Epithelial cell of proximal tubule (primary cell): ENCODE data around the gene PPIF. TPM values are rescaled to one million over a fixed set of nuclear protein-coding genes. Genes with fewer than 3 reads are reported as not detected.

Source experiments
- DNase-seq: peaks from one replicate; pipeline ENCODE4 v3.0.0-alpha.2; 2011; ENCODE audit warnings: low read depth
- H3K4me3 ChIP-seq: 2 replicates; pipeline ENCODE4 v1.5.1; 2011; ENCODE audit warnings: low read depth, mild to moderate bottlenecking, low read length
- CTCF ChIP-seq: conservative IDR thresholded peaks from 2 replicates; pipeline ENCODE4 v1.5.1; 2012; ENCODE audit warnings: low read depth, mild to moderate bottlenecking, low read length
- total RNA-seq: library from RNA; depleted of rRNA; stranded (reverse); fragments of >200 nt; gene quantifications from 2 replicates; pipeline ENCODE4 v1.2.3, GENCODE V29; 2015

PPIF gene
- 62.0 and 99.4 TPM in 2 replicates for total RNA-seq

- peak; percentile 75 for TF ChIP-seq CTCF
- no peak for DNase-seq
- H3K4me3 ChIP-seq, result peak within 1 kb of the TSS; percentile 71
Measured at GRCh38 chr10:79347226-79347893, at the start of gene PPIF. Gene PPIF, plus strand, starts transcription at chr10:79347469. Its CDS starts 80 bp downstream, at chr10:79347549.

GRCh38 chr10:79298403-79299244, 48.6 kb upstream of the PPIF start:
- peak; percentile 38 for DNase-seq
- TF ChIP-seq CTCF, result no peak
- no peak overlapping the region for H3K4me3 ChIP-seq

GRCh38 chr10:79299397-79300241, 47.6 kb upstream of the PPIF start:
- no peak for TF ChIP-seq CTCF
- H3K4me3 ChIP-seq, result no peak overlapping the region
- DNase-seq, result peak; percentile 36

GRCh38 chr10:79300711-79301110, 46.6 kb upstream of the PPIF start:
- no peak overlapping the region for H3K4me3 ChIP-seq
- DNase-seq, result no peak
- TF ChIP-seq CTCF, result no peak

GRCh38 chr10:79301754-79302530, 45.3 kb upstream of the PPIF start:
- H3K4me3 ChIP-seq, result no peak overlapping the region
- TF ChIP-seq CTCF, result no peak
- no peak for DNase-seq
